Measurements from ENCODE around the gene SLC36A4. TPM values are rescaled to one million over a fixed set of nuclear protein-coding genes. Genes with fewer than 3 reads are reported as not detected.

SLC36A4 gene
- total RNA-seq, 4 donors from 2014 or later: 1.5 to 3.4 (median 2.4) TPM

GRCh38 chr11:93099806-93100205 is 98.0 kb downstream of the SLC36A4 start:
- intact Hi-C loops (cut with DNase I; ENCODE audit: low total_unique reads): no loop called here
- Histone ChIP-seq H3K4me1 (no peaks in the 10 kb centered on the region), H3K27ac (no peak overlapping the region), H3K4me3 (no peak overlapping the region), H3K27me3 (no peaks in the 10 kb centered on the region), H3K36me3 (no peaks in the 10 kb centered on the region), H3K9me3 (no peaks in the 10 kb centered on the region)
- no peak for TF ChIP-seq CTCF (IDR thresholded peaks at IDR 0.05 in 4 of 5, conservative IDR thresholded peaks at IDR 0.05 in 1 of 5)
- no peak for TF ChIP-seq POLR2A (IDR thresholded peaks at IDR 0.05)
- ATAC-seq (no peak), DNase-seq (no peak)
- in situ Hi-C loops (cut with MboI; ENCODE audit: low sequenced_read_pairs in 4 of 4): no loop called here

Other genes with a start within 250 kb of the SLC36A4 start
- not detected for gene MTNR1B, start 228.3 kb downstream of the SLC36A4 start, total RNA-seq
- not detected for gene DEUP1, start 132.8 kb upstream of the SLC36A4 start, total RNA-seq